ENCODE data around the gene BCAT1. TPM values are rescaled to one million over a fixed set of nuclear protein-coding genes. Genes with fewer than 3 reads are reported as not detected.

BCAT1 gene
- total RNA-seq, 1 donor = 453 TPM

DNA sequence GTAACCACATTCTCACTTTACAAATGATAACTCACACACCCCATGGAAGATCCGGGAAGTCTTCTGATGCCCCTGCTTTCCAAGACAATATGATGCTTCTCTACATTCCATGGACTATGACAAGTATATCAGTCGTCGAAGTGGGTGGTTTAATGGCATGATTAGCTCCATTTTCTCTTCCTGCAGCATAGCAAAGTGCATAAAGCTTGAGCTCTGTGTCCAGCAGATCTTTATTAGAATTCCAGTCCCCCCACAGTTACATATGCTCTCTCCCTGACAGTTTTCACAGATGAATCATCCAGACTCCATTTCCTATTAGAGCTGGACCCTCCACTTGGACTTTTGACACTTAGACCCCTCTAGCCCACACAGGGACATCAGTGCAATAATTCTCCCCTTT is 174.9 kb downstream of the BCAT1 start:
- DNase-seq (ENCODE audit: low read depth) = no peak
- no peak overlapping the region for H3K4me3 ChIP-seq (ENCODE audit: low read depth, low read length)
- TF ChIP-seq CTCF (IDR thresholded peaks at IDR 0.05; ENCODE audit: insufficient read depth, low read length) = no peak

- DNase-seq (ENCODE audit: low read depth) = no peak
- no peak for TF ChIP-seq CTCF (IDR thresholded peaks at IDR 0.05; ENCODE audit: insufficient read depth, low read length)
- no peak overlapping the region for H3K4me3 ChIP-seq (ENCODE audit: low read depth, low read length)
Observed at GRCh38 chr12:24772813-24773212, 176.1 kb downstream of the BCAT1 start.

- TF ChIP-seq CTCF (IDR thresholded peaks at IDR 0.05; ENCODE audit: insufficient read depth, low read length) = no peak
- H3K4me3 ChIP-seq (ENCODE audit: low read depth, low read length) = no peak overlapping the region
- no peak for DNase-seq (ENCODE audit: low read depth)
Observed at GRCh38 chr12:24770821-24771220, 178.1 kb downstream of the BCAT1 start.

- DNase-seq (ENCODE audit: low read depth) = no peak
Observed at GRCh38 chr12:24770334-24770733, 178.6 kb downstream of the BCAT1 start.

GRCh38 chr12:24769682-24770081 is 179.2 kb downstream of the BCAT1 start:
- H3K4me3 ChIP-seq (ENCODE audit: low read depth, low read length) = no peak overlapping the region
- no peak for TF ChIP-seq CTCF (IDR thresholded peaks at IDR 0.05; ENCODE audit: insufficient read depth, low read length)
- no peak for DNase-seq (ENCODE audit: low read depth)

More at GRCh38 chr12:24770334-24770733, 178.6 kb downstream of the BCAT1 start:
- no peak for TF ChIP-seq CTCF (IDR thresholded peaks at IDR 0.05; ENCODE audit: insufficient read depth, low read length)
- no peak overlapping the region for H3K4me3 ChIP-seq (ENCODE audit: low read depth, low read length)

DNA sequence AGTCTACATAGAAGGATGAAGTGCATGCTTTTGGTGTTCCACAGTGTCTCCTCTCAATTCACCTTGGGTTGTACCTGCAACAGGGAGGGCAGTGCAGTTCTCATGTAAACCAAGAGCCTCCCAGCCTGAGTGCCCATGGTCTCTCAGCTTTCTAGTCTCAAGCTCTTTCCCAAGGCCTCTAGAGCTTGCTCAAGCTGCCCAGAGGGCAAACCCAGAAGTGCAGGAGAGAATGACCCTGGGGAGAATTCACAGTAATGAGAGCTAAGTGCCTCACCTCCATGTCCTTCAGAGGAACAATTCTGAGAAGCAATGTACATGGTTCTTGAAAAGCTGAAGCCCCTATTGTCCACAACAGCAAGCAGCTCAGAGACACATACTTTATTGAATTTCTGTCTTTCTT is 180.5 kb downstream of the BCAT1 start:
- no peak for TF ChIP-seq CTCF (IDR thresholded peaks at IDR 0.05; ENCODE audit: insufficient read depth, low read length)

DNA sequence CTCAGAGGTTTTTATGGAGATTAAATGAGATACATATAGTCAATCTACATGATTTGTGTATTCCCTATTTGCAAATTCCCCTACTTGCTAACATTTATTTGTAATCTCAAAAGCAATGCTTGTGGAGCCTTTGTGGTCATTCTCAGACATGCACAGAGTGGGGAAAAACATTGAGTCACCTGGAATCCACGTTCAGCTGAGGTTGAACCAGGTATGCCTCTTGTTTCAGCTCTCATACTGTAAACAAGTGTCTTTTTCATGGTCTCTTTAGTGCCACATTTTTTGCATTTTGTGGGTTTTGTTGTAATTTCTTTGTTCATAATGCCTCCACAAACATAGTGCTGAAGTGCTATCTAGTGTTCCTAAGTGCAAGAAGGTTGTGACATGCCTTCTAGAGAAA is 181.9 kb downstream of the BCAT1 start:
- TF ChIP-seq CTCF (IDR thresholded peaks at IDR 0.05; ENCODE audit: insufficient read depth, low read length) = no peak
- no peak for DNase-seq (ENCODE audit: low read depth)
- H3K4me3 ChIP-seq (ENCODE audit: low read depth, low read length) = no peak overlapping the region

More for the DNA sequence above, 180.5 kb downstream of the BCAT1 start:
- H3K4me3 ChIP-seq (ENCODE audit: low read depth, low read length) = no peak overlapping the region
- no peak for DNase-seq (ENCODE audit: low read depth)
